ENCODE data around the gene POU6F2. TPM values are rescaled to one million over a fixed set of nuclear protein-coding genes. Genes with fewer than 3 reads are reported as not detected.
"Not testable (repeated sequence)": the region's sequence is repeated elsewhere in the genome, so short reads cannot be mapped to it uniquely, and the experiment has no call there.

The POU6F2 gene
- polyA plus RNA-seq, 5 donors, result 0.06 to 0.13 (median 0.09) TPM

- DNase-seq, result no peak
Observed at GRCh38 chr7:39355664-39356063, 378.0 kb downstream of the POU6F2 start.

GRCh38 chr7:39356172-39356925 is 378.6 kb downstream of the POU6F2 start:
- no peak for DNase-seq

- no peak for DNase-seq
Observed at GRCh38 chr7:39357648-39358047, 379.9 kb downstream of the POU6F2 start.

- no peak for DNase-seq
Observed at GRCh38 chr7:39360038-39360437, 382.3 kb downstream of the POU6F2 start.

GRCh38 chr7:39360766-39361165 is 383.1 kb downstream of the POU6F2 start:
- no peak for DNase-seq

GRCh38 chr7:39365751-39366295 is 388.1 kb downstream of the POU6F2 start:
- no peak for DNase-seq

GRCh38 chr7:39367451-39367850 is 389.7 kb downstream of the POU6F2 start:
- no peak for DNase-seq

GRCh38 chr7:39367943-39368342 is 390.2 kb downstream of the POU6F2 start:
- no peak for DNase-seq

- no peak for DNase-seq
Observed at GRCh38 chr7:39372383-39372782, 394.7 kb downstream of the POU6F2 start.

- no peak for DNase-seq
Observed at GRCh38 chr7:39374436-39375040, 396.8 kb downstream of the POU6F2 start.

- DNase-seq, result no peak
Observed at GRCh38 chr7:39375047-39375873, 397.6 kb downstream of the POU6F2 start.

- no peak for DNase-seq
Observed at GRCh38 chr7:39375874-39376190, 398.1 kb downstream of the POU6F2 start.

GRCh38 chr7:39376881-39377280 is 399.2 kb downstream of the POU6F2 start:
- DNase-seq, result not testable (repeated sequence)

GRCh38 chr7:39379416-39379815 is 401.7 kb downstream of the POU6F2 start:
- DNase-seq, result no peak

- no peak for DNase-seq
Observed at GRCh38 chr7:39383136-39383535, 405.4 kb downstream of the POU6F2 start.

GRCh38 chr7:39384386-39384785 is 406.7 kb downstream of the POU6F2 start:
- no peak for DNase-seq

GRCh38 chr7:39386718-39387117 is 409.0 kb downstream of the POU6F2 start:
- DNase-seq, result no peak

GRCh38 chr7:39392151-39392550 is 414.4 kb downstream of the POU6F2 start:
- DNase-seq, result no peak

- DNase-seq, result no peak
Observed at GRCh38 chr7:39394105-39394680, 416.5 kb downstream of the POU6F2 start.

GRCh38 chr7:39399458-39399857 is 421.7 kb downstream of the POU6F2 start:
- no peak for DNase-seq

GRCh38 chr7:39399986-39400385 is 422.3 kb downstream of the POU6F2 start:
- no peak for DNase-seq

- DNase-seq, result no peak
Observed at GRCh38 chr7:39400836-39401235, 423.1 kb downstream of the POU6F2 start.
